Right lobe of liver (tissue), 4 donors: ENCODE measurements around the gene HERC4.

Experiments used
- POLR2A ChIP-seq: fragments of 450-650 bp; IDR thresholded peaks from one replicate; pipeline ENCODE4 v1.6.1; 2017; ENCODE audit warnings: antibody characterized with exemption, mild to moderate bottlenecking
- TF ChIP-seq, protein P1 (sequence below), 4 donors: fragments of 200-600 bp in 3 of 4; fragments of 450-650 bp in 1 of 4; IDR thresholded peaks; one replicate each; pipeline versions ENCODE4 v1.5.1 to v1.8.0; 2016 to 2022; ENCODE audit warnings: antibody characterized with exemption in 4 of 4, mild to moderate bottlenecking in 2 of 4
- donor health status: DM: no; HTN: no; CAD: no.
- donor health status: DM: no; HTN: no; CAD: no.
- donor health status: DM: no; HTN: yes; CAD: no.

DNA sequence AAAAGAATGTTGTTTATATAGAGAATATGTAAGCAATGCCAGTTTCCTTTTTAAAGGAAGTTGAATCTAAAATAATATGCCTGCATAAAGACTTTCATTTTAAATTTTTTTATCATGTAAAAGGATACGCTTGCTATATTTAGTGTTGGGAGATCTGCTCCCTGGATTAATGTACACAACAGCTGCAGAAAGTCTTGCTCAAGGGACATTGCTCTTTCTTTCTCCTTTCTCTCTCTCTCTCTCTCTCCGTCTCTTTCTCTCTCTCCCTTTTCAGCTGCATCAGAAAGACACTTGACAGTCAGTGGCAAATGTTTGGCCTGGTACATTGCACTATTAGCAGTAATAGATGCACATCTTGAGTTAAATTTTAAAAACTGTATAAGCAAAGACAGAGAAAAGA, 34.9 kb upstream of the HERC4 start:
- TF ChIP-seq, protein P1, sequence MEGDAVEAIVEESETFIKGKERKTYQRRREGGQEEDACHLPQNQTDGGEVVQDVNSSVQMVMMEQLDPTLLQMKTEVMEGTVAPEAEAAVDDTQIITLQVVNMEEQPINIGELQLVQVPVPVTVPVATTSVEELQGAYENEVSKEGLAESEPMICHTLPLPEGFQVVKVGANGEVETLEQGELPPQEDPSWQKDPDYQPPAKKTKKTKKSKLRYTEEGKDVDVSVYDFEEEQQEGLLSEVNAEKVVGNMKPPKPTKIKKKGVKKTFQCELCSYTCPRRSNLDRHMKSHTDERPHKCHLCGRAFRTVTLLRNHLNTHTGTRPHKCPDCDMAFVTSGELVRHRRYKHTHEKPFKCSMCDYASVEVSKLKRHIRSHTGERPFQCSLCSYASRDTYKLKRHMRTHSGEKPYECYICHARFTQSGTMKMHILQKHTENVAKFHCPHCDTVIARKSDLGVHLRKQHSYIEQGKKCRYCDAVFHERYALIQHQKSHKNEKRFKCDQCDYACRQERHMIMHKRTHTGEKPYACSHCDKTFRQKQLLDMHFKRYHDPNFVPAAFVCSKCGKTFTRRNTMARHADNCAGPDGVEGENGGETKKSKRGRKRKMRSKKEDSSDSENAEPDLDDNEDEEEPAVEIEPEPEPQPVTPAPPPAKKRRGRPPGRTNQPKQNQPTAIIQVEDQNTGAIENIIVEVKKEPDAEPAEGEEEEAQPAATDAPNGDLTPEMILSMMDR (IDR thresholded peaks at IDR 0.05), result no peak
- TF ChIP-seq POLR2A, result no peak
